ENCODE data around the gene SIL1. TPM values are rescaled to one million over a fixed set of nuclear protein-coding genes. Genes with fewer than 3 reads are reported as not detected.
A peak's percentile ranks its signal among the peaks of the same experiment; 100 is the strongest.

The SIL1 gene
- polyA plus RNA-seq, 3 donors: 25.4 to 35.1 (median 27.9) TPM

GRCh38 chr5:139117342-139117884 is 80.8 kb downstream of the SIL1 start:
- 100% methylated on average over 2 of the region's 2 CpGs for WGBS (ENCODE audit: insufficient coverage)

GRCh38 chr5:139116100-139116655 is 82.0 kb downstream of the SIL1 start:
- Mint-ChIP-seq H3K4me3 (no peak overlapping the region), H3K36me3 (peaks cover 51 to 66% of the 10 kb centered on the region in 2 donors), H3K27ac (peak overlapping the region in 1 of 7 donors; percentile 11), H3K9me3 (peaks cover 0 to 3% (median 0%) of the 10 kb centered on the region in 7 donors), H3K27me3 (ENCODE audit: low read depth in 3 of 3) (peaks cover 0 to 4% (median 0%) of the 10 kb centered on the region in 3 donors), H3K4me1 (no peaks in the 10 kb centered on the region)
- Histone ChIP-seq H2AFZ (ENCODE audit: insufficient read depth, low read depth, low read length, poor library complexity, severe bottlenecking) (no peak overlapping the region), H3K4me2 (replicated peaks; ENCODE audit: extremely low read depth, low read length, poor library complexity, severe bottlenecking) (no peak overlapping the region), H3K4me3 (replicated peaks in 1 of 3; ENCODE audit: low read depth in 2 of 3, low read length in 3 of 3) (no peak overlapping the region), H4K20me1 (ENCODE audit: insufficient read depth, low read length) (no peaks in the 10 kb centered on the region), H3K4me1 (ENCODE audit: control insufficient read depth in 1 of 2, insufficient read depth in 2 of 2, low read length in 2 of 2) (no peaks in the 10 kb centered on the region), H3K36me3 (replicated peaks in 1 of 2; ENCODE audit: control insufficient read depth in 1 of 2, insufficient read depth in 2 of 2, low read length in 2 of 2) (peaks cover 43 to 74% of the 10 kb centered on the region in 2 donors), H3K9me3 (replicated peaks in 1 of 2; ENCODE audit: control insufficient read depth in 1 of 2, insufficient read depth in 1 of 2, low read length in 2 of 2) (no peaks in the 10 kb centered on the region), H3K9ac (ENCODE audit: insufficient read depth, low read length, poor library complexity, severe bottlenecking) (no peak overlapping the region), H3K27ac (ENCODE audit: low read depth in 1 of 2, low read length in 2 of 2) (no peak overlapping the region), H3K79me2 (ENCODE audit: insufficient read depth, low read length) (no peaks in the 10 kb centered on the region), H3K27me3 (ENCODE audit: control insufficient read depth in 2 of 2, insufficient read depth in 2 of 2, low read length in 2 of 2) (no peaks in the 10 kb centered on the region)
- WGBS (ENCODE audit: insufficient coverage): 98% methylated on average over 4 of the region's 5 CpGs
- intact Hi-C loops (cut with micrococcal nuclease): no loop called here
- DNase-seq: no peak
- no peak for TF ChIP-seq CTCF (IDR thresholded peaks at IDR 0.05)

More at GRCh38 chr5:139117342-139117884, 80.8 kb downstream of the SIL1 start:
- no peak for DNase-seq
- no peak overlapping the region for H3K27ac ChIP-seq (ENCODE audit: low read depth in 1 of 2, low read length in 2 of 2)
- H3K9ac ChIP-seq (ENCODE audit: insufficient read depth, low read length, poor library complexity, severe bottlenecking): no peak overlapping the region
- Mint-ChIP-seq H3K27ac (no peak overlapping the region), H3K36me3 (peaks cover 55 to 69% of the 10 kb centered on the region in 2 donors), H3K9me3 (peaks cover 0 to 3% (median 0%) of the 10 kb centered on the region in 7 donors), H3K27me3 (ENCODE audit: low read depth in 3 of 3) (no peaks in the 10 kb centered on the region), H3K4me1 (no peaks in the 10 kb centered on the region), H3K4me3 (no peak overlapping the region)
- H3K4me2 ChIP-seq (replicated peaks; ENCODE audit: extremely low read depth, low read length, poor library complexity, severe bottlenecking): no peak overlapping the region
- no peaks in the 10 kb centered on the region for H4K20me1 ChIP-seq (ENCODE audit: insufficient read depth, low read length)
- H3K4me3 ChIP-seq (replicated peaks in 1 of 3; ENCODE audit: low read depth in 2 of 3, low read length in 3 of 3): no peak overlapping the region
- no peak for TF ChIP-seq CTCF (IDR thresholded peaks at IDR 0.05)
- no peaks in the 10 kb centered on the region for H3K27me3 ChIP-seq (ENCODE audit: control insufficient read depth in 2 of 2, insufficient read depth in 2 of 2, low read length in 2 of 2)
- intact Hi-C loops (cut with micrococcal nuclease): no loop called here
- no peaks in the 10 kb centered on the region for H3K79me2 ChIP-seq (ENCODE audit: insufficient read depth, low read length)
- H3K36me3 ChIP-seq (replicated peaks in 1 of 2; ENCODE audit: control insufficient read depth in 1 of 2, insufficient read depth in 2 of 2, low read length in 2 of 2): peaks cover 45 to 81% of the 10 kb centered on the region in 2 donors
- no peak overlapping the region for H2AFZ ChIP-seq (ENCODE audit: insufficient read depth, low read depth, low read length, poor library complexity, severe bottlenecking)
- no peaks in the 10 kb centered on the region for H3K9me3 ChIP-seq (replicated peaks in 1 of 2; ENCODE audit: control insufficient read depth in 1 of 2, insufficient read depth in 1 of 2, low read length in 2 of 2)
- H3K4me1 ChIP-seq (ENCODE audit: control insufficient read depth in 1 of 2, insufficient read depth in 2 of 2, low read length in 2 of 2): no peaks in the 10 kb centered on the region

Data from CD14-positive monocyte (primary cell).